Stimulated activated CD4-positive, alpha-beta T cell treated with anti-CD3 and anti-CD28 coated beads, Interleukin-4, amount 100 ng/mL, for 24 hours (primary cell): Measurements from ENCODE around the gene ARL4C.

Experiments used
- DNase-seq: peaks from one replicate; pipeline ENCODE4 v3.0.0-alpha.2; 2020

The ARL4C gene

GRCh38 chr2:234496835-234497593 is at the start of gene ARL4C:
TSS of gene ARL4C (minus strand) at chr2:234497081. CDS start at chr2:234496586, 495 bp downstream.
- peak; percentile 55 for DNase-seq

- peak; percentile 77 for DNase-seq
Measured at GRCh38 chr2:234544659-234545611, 48.1 kb upstream of the ARL4C start.

GRCh38 chr2:234542742-234543141 is 45.9 kb upstream of the ARL4C start:
- DNase-seq, result no peak

- no peak for DNase-seq
Measured at GRCh38 chr2:234537929-234538328, 41.0 kb upstream of the ARL4C start.

GRCh38 chr2:234536178-234536965 is 39.5 kb upstream of the ARL4C start:
- no peak for DNase-seq

- no peak for DNase-seq
Measured at GRCh38 chr2:234535464-234535863, 38.6 kb upstream of the ARL4C start.

GRCh38 chr2:234534515-234534914 is 37.6 kb upstream of the ARL4C start:
- no peak for DNase-seq

- no peak for DNase-seq
Measured at GRCh38 chr2:234533626-234534025, 36.7 kb upstream of the ARL4C start.

- no peak for DNase-seq
Measured at GRCh38 chr2:234528410-234529148, 31.7 kb upstream of the ARL4C start.

- no peak for DNase-seq
Measured at GRCh38 chr2:234526711-234527110, 29.8 kb upstream of the ARL4C start.

- no peak for DNase-seq
Measured at GRCh38 chr2:234521536-234521935, 24.7 kb upstream of the ARL4C start.

- DNase-seq, result no peak
Measured at GRCh38 chr2:234518986-234519642, 22.2 kb upstream of the ARL4C start.

GRCh38 chr2:234517971-234518370 is 21.1 kb upstream of the ARL4C start:
- DNase-seq, result no peak

GRCh38 chr2:234514873-234515638 is 18.2 kb upstream of the ARL4C start:
- DNase-seq, result no peak

- no peak for DNase-seq
Measured at GRCh38 chr2:234514099-234514498, 17.2 kb upstream of the ARL4C start.

- no peak for DNase-seq
Measured at GRCh38 chr2:234512884-234513669, 16.2 kb upstream of the ARL4C start.

- DNase-seq, result no peak
Measured at GRCh38 chr2:234502919-234503285, 6.0 kb upstream of the ARL4C start.

- no peak for DNase-seq
Measured at GRCh38 chr2:234502285-234502918, 5.5 kb upstream of the ARL4C start.

- DNase-seq, result peak; percentile 81
Measured at GRCh38 chr2:234500394-234501006, 3.6 kb upstream of the ARL4C start.
